ENCODE measurements around the gene MUC5AC.
"Not testable (repeated sequence)": the region's sequence is repeated elsewhere in the genome, so short reads cannot be mapped to it uniquely, and the experiment has no call there.

Gene MUC5AC

GRCh38 chr11:1209371-1210057 is 51.8 kb downstream of the MUC5AC start:
- DNase-seq, result no peak

GRCh38 chr11:1211838-1212237 is 54.1 kb downstream of the MUC5AC start:
- no peak for DNase-seq

- DNase-seq, result not testable (repeated sequence)
Observed at GRCh38 chr11:1215826-1216225, 58.1 kb downstream of the MUC5AC start.

GRCh38 chr11:1217151-1217550 is 59.4 kb downstream of the MUC5AC start:
- DNase-seq, result no peak

GRCh38 chr11:1218256-1218787 is 60.6 kb downstream of the MUC5AC start:
- DNase-seq, result no peak

GRCh38 chr11:1218788-1219445 is 61.2 kb downstream of the MUC5AC start:
- no peak for DNase-seq

GRCh38 chr11:1219446-1219833 is 61.7 kb downstream of the MUC5AC start:
- DNase-seq, result no peak

GRCh38 chr11:1219834-1220815 is 62.4 kb downstream of the MUC5AC start:
- no peak for DNase-seq

GRCh38 chr11:1220941-1221721 is 63.4 kb downstream of the MUC5AC start:
- DNase-seq, result no peak

GRCh38 chr11:1221848-1222311 is 64.1 kb downstream of the MUC5AC start:
- no peak for DNase-seq

- DNase-seq, result no peak
Observed at GRCh38 chr11:1222491-1223345, 65.0 kb downstream of the MUC5AC start, which contains the start of gene MUC5B. TSS of gene MUC5B (plus strand) at chr11:1223066. CDS start at chr11:1223124, 58 bp downstream.

GRCh38 chr11:1223346-1224110 is 65.8 kb downstream of the MUC5AC start:
- no peak for DNase-seq

- DNase-seq, result no peak
Observed at GRCh38 chr11:1224111-1224490, 66.3 kb downstream of the MUC5AC start.

GRCh38 chr11:1224491-1225385 is 67.0 kb downstream of the MUC5AC start:
- DNase-seq, result no peak

- DNase-seq, result no peak
Observed at GRCh38 chr11:1225386-1226225, 67.9 kb downstream of the MUC5AC start.

GRCh38 chr11:1226226-1226985 is 68.7 kb downstream of the MUC5AC start:
- DNase-seq, result no peak

- DNase-seq, result no peak
Observed at GRCh38 chr11:1226986-1227550, 69.3 kb downstream of the MUC5AC start.

Measured in hematopoietic multipotent progenitor cell treated with erythropoietin and hydrocortisone succinate and interleukin-3 and kit ligand, for 6 days (in vitro differentiated cells).